ENCODE results near the gene ADTRP.
"Not testable (repeated sequence)": the region's sequence is repeated elsewhere in the genome, so short reads cannot be mapped to it uniquely, and the experiment has no call there.

Gene ADTRP

GRCh38 chr6:11689847-11690246 is 88.8 kb downstream of the ADTRP start:
- no peak for DNase-seq (ENCODE audit: low read depth)

GRCh38 chr6:11689400-11689799 is 89.2 kb downstream of the ADTRP start:
- DNase-seq (ENCODE audit: low read depth) = not testable (repeated sequence)

GRCh38 chr6:11688425-11688709 is 90.2 kb downstream of the ADTRP start:
- DNase-seq (ENCODE audit: low read depth) = no peak

- no peak for DNase-seq (ENCODE audit: low read depth)
Observed at GRCh38 chr6:11685481-11686093, 93.0 kb downstream of the ADTRP start.

GRCh38 chr6:11684901-11685480 is 93.6 kb downstream of the ADTRP start:
- no peak for DNase-seq (ENCODE audit: low read depth)

GRCh38 chr6:11683871-11684270 is 94.7 kb downstream of the ADTRP start:
- DNase-seq (ENCODE audit: low read depth) = no peak

- no peak for DNase-seq (ENCODE audit: low read depth)
Observed at GRCh38 chr6:11682561-11682975, 96.0 kb downstream of the ADTRP start.

GRCh38 chr6:11681770-11682169 is 96.8 kb downstream of the ADTRP start:
- DNase-seq (ENCODE audit: low read depth) = no peak

GRCh38 chr6:11681357-11681756 is 97.2 kb downstream of the ADTRP start:
- no peak for DNase-seq (ENCODE audit: low read depth)

GRCh38 chr6:11680479-11680878 is 98.1 kb downstream of the ADTRP start:
- DNase-seq (ENCODE audit: low read depth) = not testable (repeated sequence)

- no peak for DNase-seq (ENCODE audit: low read depth)
Observed at GRCh38 chr6:11679099-11679498, 99.5 kb downstream of the ADTRP start.

GRCh38 chr6:11675601-11676000 is 103.0 kb downstream of the ADTRP start:
- no peak for DNase-seq (ENCODE audit: low read depth)

- DNase-seq (ENCODE audit: low read depth) = no peak
Observed at GRCh38 chr6:11672669-11673068, 105.9 kb downstream of the ADTRP start.

GRCh38 chr6:11672256-11672655 is 106.3 kb downstream of the ADTRP start:
- no peak for DNase-seq (ENCODE audit: low read depth)

- DNase-seq (ENCODE audit: low read depth) = no peak
Observed at GRCh38 chr6:11669696-11670095, 108.9 kb downstream of the ADTRP start.

GRCh38 chr6:11668455-11668854 is 110.1 kb downstream of the ADTRP start:
- DNase-seq (ENCODE audit: low read depth) = no peak

GRCh38 chr6:11667876-11668275 is 110.7 kb downstream of the ADTRP start:
- no peak for DNase-seq (ENCODE audit: low read depth)

GRCh38 chr6:11665604-11666326 is 112.8 kb downstream of the ADTRP start:
- no peak for DNase-seq (ENCODE audit: low read depth)
